HG03060 (cell line): ENCODE measurements around the gene ADGRF4.
"Not testable (repeated sequence)": the region's sequence is repeated elsewhere in the genome, so short reads cannot be mapped to it uniquely, and the experiment has no call there.

ENCODE experiments used
- ATAC-seq: cut with Tn5 transposase; IDR thresholded peaks from one replicate; pipeline ENCODE4 v1.9.1; 2021; ENCODE audit warnings: low read depth, moderate number of reproducible peaks; ENCODE audit not compliant: unreplicated experiment

The ADGRF4 gene

DNA sequence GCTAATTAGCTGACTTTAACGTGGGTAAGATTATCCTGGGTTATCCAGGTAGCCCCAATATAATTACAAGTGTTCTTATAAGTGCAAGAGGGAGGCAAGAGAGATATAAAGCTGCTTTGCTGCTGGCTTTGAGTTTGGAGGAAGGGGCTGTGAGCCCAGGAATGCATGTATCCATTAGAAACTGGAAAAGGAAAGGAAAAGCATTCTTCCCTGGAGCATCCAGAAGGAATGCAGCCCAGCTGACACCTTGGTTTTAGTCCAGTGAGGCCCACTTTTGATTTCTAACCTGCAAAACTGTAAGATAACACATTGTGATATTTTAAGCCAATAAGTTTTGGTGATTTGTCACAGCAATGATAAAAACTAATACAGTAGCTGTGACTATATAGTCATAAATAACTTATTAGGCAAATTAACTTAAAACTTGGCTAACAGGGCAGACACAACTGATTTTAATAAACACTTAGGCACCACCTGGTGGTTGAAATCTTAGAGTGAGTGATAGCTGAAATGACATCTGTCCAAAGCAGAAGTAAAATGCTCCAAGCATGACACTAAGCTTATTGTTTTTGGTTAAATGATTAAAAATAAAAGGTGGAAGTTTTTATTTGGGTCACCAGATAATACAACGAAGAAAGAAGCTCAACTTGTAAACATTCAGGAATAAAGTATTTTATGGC, 35.6 kb downstream of the ADGRF4 start:
- ATAC-seq: no peak

DNA sequence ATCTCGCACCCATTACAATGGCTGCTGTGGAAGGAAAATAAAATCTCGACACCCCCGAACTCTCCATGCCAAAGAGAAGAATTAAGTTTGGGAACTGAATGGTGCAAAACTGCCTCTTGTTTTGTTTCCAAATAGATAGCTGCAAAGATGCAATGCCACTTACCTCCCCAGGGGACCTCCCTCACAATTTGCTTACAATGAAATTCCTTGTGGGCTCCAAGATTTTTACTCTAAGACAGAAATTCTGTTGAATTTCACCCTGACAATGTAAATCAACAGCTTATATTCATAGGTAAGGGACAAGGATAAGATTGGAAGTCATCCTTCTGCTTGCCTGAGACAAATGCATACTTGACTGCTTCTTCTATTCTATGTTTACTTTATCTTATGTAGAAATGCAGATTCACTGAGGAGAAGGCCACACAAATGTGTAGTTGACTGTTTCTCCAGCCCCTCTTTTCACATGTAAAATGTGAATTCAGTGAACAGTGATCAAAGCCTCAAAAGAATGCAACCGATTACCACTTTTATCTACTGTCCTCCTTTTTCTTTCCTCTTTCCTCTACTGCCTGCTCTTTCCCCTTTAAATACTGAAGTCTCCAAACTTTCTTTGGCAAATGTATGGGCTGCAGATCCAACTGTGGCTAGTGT, 36.6 kb downstream of the ADGRF4 start:
- ATAC-seq: no peak

DNA sequence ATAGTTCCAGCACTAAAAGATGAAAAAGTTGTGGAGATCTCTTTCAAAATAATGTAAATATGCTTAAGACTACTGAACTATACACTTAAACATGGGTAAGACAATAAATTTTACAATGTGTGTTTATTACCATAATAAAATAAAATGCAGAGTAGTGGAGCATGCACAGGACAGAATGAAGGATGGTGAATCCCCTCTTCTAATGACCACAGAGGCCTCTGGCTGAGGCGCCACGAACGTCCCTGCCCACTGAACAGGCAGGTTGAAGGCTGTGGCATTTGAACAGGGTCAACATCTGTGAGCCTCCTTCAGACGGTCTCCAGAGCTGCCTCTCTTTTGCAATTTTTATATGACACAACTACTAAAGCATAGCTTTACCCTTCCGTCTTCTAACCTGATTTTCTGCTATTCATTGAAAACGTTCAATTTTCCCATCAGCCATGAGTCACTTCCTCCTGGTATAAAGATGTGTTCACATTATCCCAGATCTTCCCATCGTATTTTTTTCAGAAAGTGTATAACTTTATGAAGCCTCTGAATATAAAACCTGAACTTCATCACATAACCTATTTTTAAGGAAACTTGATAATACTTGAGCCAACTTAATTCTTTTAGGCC, 37.8 kb downstream of the ADGRF4 start:
- ATAC-seq: no peak

DNA sequence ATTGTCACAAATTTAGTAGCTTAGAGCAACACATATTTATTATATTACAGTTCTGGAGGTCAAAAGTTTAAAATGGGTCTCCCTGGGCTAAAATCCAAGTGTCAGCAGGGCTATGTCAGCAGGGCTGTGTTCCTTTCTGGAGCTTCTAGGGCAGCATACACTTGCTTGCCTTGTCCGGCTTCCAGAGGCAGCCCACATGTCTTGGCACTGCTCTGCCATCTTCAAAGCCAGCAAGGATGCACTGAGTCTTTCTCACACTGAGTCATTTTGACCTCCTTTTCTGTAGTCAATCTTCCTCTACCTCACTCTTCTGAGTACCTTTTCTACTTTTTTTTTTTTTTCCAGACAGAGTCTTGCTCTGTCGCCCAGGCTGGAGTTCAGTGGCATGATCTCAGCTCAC, 39.0 kb downstream of the ADGRF4 start:
- no peak for ATAC-seq

DNA sequence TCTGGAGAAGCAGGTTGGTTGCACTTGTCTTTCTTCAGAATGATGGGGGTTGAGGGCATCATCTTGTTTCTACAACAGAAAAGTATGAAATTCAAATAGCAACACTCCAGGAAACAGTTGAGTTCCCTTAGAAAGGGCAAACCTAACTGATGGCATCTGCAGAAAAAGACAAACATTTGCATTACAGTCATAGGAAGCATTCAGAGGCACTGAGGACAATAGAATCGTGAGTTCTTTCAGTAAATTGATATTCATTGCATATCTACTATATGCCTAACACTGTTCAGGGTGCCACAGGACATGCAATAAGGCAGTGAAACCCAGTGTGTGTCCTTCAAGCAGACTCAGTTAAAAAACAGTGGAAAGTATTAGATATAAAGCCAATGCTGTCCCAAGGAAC, 42.3 kb downstream of the ADGRF4 start:
- ATAC-seq: no peak

DNA sequence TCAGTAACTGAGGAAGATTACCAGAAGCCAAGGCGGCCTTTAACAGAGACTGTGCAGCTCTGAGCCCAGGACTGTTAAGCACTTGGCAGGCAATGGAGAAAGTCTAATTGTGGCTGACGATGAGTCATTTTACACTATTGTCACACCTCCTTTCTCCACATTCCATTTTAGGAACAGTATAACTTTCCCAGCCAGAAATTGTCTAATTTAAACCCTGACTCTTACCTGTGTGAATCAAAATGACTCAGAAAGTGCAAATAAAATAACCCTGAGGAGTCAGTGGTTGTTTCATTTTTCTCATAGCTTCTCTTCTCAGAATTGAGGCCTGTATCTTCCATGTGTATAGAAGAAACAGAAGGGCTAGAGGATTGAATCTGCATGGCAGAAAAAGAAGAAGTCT, 43.4 kb downstream of the ADGRF4 start:
- no peak for ATAC-seq

DNA sequence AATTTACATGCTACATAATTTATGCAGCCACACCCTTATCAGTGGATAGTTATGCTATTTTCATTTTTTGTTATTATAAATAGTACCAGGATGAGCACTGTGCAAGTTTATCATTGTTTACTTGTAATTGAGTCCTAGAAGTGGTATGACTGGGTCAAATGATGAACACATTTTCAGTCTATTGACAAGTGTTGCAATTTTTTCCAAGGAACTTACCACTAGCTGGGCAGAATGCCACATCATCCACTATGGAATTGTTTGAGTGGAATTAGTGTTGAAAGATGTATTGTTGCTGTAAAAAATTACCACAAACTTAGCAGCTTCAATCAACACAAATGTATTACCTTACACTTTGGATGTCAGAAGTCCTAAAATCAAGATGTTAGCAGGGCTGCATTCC, 45.4 kb downstream of the ADGRF4 start:
- no peak for ATAC-seq

DNA sequence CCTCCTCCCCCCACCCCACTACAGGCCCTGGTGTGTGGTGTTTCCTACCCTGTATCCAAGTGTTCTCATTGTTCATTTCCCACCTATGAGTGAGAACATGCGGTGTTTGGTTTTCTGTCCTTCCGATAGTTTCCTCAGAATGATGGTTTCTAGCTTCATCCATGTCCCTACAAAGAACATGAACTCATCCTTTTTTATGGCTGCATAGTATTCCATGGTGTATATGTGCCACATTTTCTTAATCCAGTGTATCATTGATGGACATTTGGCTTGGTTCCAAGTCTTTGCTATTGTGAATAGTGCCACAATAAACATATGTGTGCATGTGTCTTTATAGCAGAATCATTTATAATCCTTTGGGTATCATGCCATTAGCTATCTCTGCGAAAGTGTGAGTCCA, 46.9 kb downstream of the ADGRF4 start:
- not testable (repeated sequence) for ATAC-seq

DNA sequence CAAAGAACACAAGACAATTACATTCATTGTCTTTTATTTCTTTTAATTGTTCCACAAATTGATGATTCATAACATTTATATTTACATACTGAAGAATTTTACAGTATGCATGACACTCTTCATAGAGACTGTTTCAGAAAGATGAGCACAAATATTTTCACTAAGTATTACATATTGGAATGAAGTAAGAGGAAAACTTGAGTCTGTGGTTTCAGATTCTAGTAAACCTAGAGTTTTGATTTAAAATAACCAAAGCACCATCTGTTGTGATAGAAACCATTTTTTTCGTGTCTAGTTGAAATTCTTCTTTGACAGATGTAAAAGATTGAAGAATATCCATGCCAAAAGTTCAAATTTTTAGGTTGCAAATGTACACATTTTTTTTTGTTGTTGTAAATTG, 51.4 kb downstream of the ADGRF4 start:
- ATAC-seq: no peak

DNA sequence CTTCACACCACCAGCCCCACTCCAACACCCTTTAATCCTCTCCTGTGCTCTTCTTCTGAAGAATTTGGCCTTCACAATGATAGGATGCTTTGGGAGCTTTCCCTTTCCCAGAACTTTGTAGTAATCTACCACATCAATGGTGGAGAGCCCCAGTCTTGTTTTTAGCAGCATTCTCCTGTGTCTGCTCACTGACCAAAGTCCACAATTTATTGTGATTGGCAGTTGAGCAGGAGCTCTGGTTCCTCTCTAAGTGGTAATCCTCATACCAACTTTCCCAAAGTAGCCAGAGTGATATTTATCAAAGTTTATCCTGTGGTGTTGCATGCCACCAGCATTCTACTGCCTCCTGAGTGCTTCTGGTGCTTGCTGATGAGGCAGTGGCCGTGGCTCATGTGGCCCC, 54.4 kb downstream of the ADGRF4 start:
- no peak for ATAC-seq

DNA sequence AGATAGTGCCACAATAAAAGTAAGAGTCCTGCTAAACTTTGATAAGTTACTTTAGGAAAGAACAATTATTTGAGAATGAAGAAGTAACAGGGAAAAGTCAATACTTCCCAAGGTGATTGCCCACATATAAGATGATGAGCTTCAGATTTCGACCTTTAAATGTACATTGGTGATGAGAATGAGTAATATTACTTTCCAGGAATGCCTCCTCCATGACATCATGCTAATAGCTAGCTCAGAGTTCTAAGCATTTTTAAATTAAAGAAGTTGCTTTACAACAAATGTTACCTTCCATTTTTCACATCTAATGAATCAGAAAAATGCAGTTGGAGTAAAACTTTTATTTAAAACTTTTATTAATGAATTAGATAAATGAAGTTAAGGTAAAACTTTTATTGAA, 61.0 kb downstream of the ADGRF4 start:
- no peak for ATAC-seq

DNA sequence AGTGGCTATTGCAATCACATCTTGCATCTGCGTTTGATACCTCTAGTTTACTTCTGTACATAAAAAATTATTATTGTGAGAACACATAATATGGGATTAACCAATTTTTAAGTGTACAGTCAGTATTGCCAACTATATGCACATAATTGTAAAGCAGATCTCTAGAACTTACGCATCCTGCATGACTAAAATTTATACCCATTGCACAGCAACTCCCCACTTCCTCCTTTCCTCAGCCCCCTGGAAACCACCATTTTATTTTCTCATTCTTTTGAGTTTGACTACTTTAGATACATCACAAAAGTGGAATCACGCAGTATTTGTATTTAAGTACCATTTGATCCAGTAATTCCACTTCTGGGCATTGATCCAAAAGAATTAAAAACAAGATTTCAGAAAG, 64.1 kb downstream of the ADGRF4 start:
- ATAC-seq: no peak

DNA sequence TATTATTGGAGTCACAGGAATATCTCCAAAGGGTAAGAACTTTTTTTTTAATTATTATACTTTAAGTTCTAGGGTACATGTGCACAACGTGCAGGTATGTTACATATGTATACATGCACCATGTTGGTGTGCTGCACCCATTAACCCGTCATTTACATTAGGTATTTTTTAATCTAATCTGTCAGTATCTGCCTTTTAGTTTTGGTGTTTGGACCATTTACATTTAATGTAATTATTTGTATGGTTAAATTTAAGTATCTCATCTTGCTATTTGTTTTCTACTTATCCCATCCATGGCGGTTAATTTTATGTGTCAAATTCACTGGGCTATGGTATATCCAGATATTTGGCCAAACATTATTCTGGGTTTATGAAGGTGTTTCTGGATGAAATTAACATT, 68.1 kb downstream of the ADGRF4 start:
- no peak for ATAC-seq

DNA sequence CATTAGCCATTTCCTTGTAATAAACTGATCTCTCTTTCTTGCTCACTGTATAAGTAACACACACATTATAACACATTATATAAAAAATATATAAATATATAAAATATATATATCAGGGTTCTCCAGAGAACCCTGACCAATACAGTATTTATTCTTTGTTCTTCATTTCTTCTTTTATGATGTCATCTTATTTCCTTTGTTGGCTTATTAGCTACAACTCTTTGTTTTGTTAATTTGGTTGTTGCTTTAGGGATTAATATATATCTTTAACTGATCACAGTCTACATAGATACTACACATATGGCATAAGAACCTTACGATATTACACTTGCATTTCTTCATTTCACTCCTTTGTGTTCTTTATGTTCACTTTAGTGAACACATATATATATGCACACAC, 68.7 kb downstream of the ADGRF4 start:
- ATAC-seq: no peak

DNA sequence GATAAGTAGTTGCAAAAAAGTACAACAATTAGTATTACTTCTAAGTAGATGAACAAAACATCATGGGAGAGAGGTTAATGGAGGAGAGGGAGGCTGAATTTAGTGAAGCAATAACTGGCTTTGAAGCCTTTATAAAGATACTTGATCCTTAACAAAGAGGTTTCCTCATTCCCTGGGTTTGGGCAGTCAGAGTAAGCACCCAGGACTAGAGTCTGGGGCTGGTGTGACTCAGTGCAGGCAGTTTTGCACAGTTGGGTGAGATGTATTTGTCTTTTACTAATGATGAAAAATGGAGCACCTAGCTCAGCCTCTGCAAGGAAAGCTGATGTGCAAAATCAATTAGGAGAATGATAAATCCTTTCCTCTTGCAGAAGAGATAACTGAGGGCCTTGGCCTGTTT, 71.6 kb downstream of the ADGRF4 start:
- ATAC-seq: no peak
